IMR-90 (cell line): ENCODE measurements around the gene TNFRSF1A. TPM values are rescaled to one million over a fixed set of nuclear protein-coding genes. Genes with fewer than 3 reads are reported as not detected.

Source experiments
- ATAC-seq: fragments of 200-7000 bp; cut with Tn5 transposase; 2 replicates; pipeline ENCODE4 v1.9.1; 2020; ENCODE audit warnings: low read depth, mild to moderate bottlenecking, moderate library complexity
- BruUV-seq: library from RNA; stranded (reverse); fragments of 400-500 nt; replicated peaks from 2 replicates; lab custom pipeline; 2021; lab: Mats Ljungman, UMichigan
- CTCF ChIA-PET: fragments of 300-600 bp; formaldehyde crosslinking; extraction: SDS; loops from one replicate; lab custom pipeline; 2021; ENCODE audit warnings: antibody characterized with exemption; lab: Yijun Ruan, JAX
- POLR2A ChIA-PET: fragments of 300-600 bp; sonication (Branson Sonifier 250); formaldehyde crosslinking; loops from one replicate; lab custom pipeline; 2022; ENCODE audit warnings: antibody characterized with exemption; ENCODE audit not compliant: unreplicated experiment; lab: Charles Lee
- DNase-seq: peaks from one replicate; pipeline ENCODE4 v3.0.0; 2013
- H2AFZ ChIP-seq: replicated peaks from 2 replicates; pipeline ENCODE3; 2013; ENCODE audit warnings: low read length, mild to moderate bottlenecking; ENCODE audit not compliant: poor library complexity
- H2AK5ac ChIP-seq: 2 replicates; pipeline ENCODE4 v1.6.1; 2013; ENCODE audit warnings: low read depth, low read length, inconsistent platforms
- H2AK9ac ChIP-seq: replicated peaks from 2 replicates; pipeline ENCODE3; 2013; ENCODE audit warnings: mild to moderate bottlenecking, low read depth, low read length, moderate library complexity; ENCODE audit not compliant: poor library complexity
- H2BK120ac ChIP-seq: 2 replicates; pipeline ENCODE4 v1.6.1; 2013; ENCODE audit warnings: low read depth, low read length, inconsistent platforms
- H2BK15ac ChIP-seq: 3 replicates; pipeline ENCODE4 v1.6.1; 2013; ENCODE audit warnings: low read depth, low read length, inconsistent platforms
- H2BK20ac ChIP-seq: 2 replicates; pipeline ENCODE4 v1.6.1; 2013; ENCODE audit warnings: low read depth, mild to moderate bottlenecking, inconsistent platforms, low read length, moderate library complexity
- H2BK5ac ChIP-seq: 2 replicates; pipeline ENCODE4 v1.6.1; 2013; ENCODE audit warnings: mild to moderate bottlenecking, low read depth, low read length, inconsistent platforms; ENCODE audit not compliant: poor library complexity, severe bottlenecking
- H3K14ac ChIP-seq: replicated peaks from 2 replicates; pipeline ENCODE4 v1.6.1; 2013; ENCODE audit warnings: low read depth, low read length, inconsistent platforms
- H3K18ac ChIP-seq: 2 replicates; pipeline ENCODE4 v1.6.1; 2013; ENCODE audit warnings: low read depth, low read length, control low read depth
- H3K23ac ChIP-seq: 2 replicates; pipeline ENCODE4 v1.6.1; 2013; ENCODE audit warnings: low read depth, low read length, inconsistent platforms
- H3K27ac ChIP-seq: 2 replicates; pipeline ENCODE4 v1.5.1; 2013; ENCODE audit warnings: mild to moderate bottlenecking, control low read depth, low read length; ENCODE audit not compliant: insufficient read depth
- H3K27me3 ChIP-seq: 2 replicates; pipeline ENCODE4 v1.6.1; 2013; ENCODE audit warnings: low read length; ENCODE audit not compliant: control insufficient read depth, insufficient read depth
- H3K36me3 ChIP-seq: 2 replicates; pipeline ENCODE4 v1.6.1; 2013; ENCODE audit warnings: low read length, mixed read lengths; ENCODE audit not compliant: control insufficient read depth, insufficient read depth
- H3K4ac ChIP-seq: 2 replicates; pipeline ENCODE4 v1.6.1; 2013; ENCODE audit warnings: low read depth, low read length, inconsistent platforms
- H3K4me1 ChIP-seq: 2 replicates; pipeline ENCODE4 v1.6.1; 2013; ENCODE audit warnings: low read length, mixed read lengths; ENCODE audit not compliant: control insufficient read depth, insufficient read depth
- H3K4me2 ChIP-seq: 2 replicates; pipeline ENCODE4 v1.6.1; 2013; ENCODE audit warnings: low read depth, mild to moderate bottlenecking, control low read depth, low read length, moderate library complexity
- H3K4me3 ChIP-seq: 2 replicates; pipeline ENCODE4 v1.5.1; 2013; ENCODE audit warnings: low read depth, mild to moderate bottlenecking, control low read depth, low read length, moderate library complexity; ENCODE audit not compliant: insufficient read depth
- H3K56ac ChIP-seq: 2 replicates; pipeline ENCODE4 v1.6.1; 2013; ENCODE audit warnings: low read length, inconsistent platforms; ENCODE audit not compliant: insufficient read depth; ENCODE audit errors: extremely low read depth
- H3K79me1 ChIP-seq, 2 experiments: 2 replicates each; pipeline ENCODE4 v1.6.1; 2013; ENCODE audit warnings: low read length in 2 of 2, inconsistent platforms in 1 of 2, low read depth in 1 of 2
- H3K9ac ChIP-seq: 2 replicates; pipeline ENCODE4 v1.6.1; 2013; ENCODE audit warnings: low read depth, low read length, control low read depth
- H3K9me1 ChIP-seq: 2 replicates; pipeline ENCODE4 v1.6.1; 2013; ENCODE audit warnings: low read length, inconsistent platforms; ENCODE audit not compliant: insufficient read depth
- H3K9me3 ChIP-seq: 2 replicates; pipeline ENCODE4 v1.6.1; 2013; ENCODE audit warnings: low read length; ENCODE audit not compliant: control insufficient read depth, insufficient read depth
- H4K20me1 ChIP-seq: 2 replicates; pipeline ENCODE4 v1.6.1; 2013; ENCODE audit warnings: low read length, inconsistent platforms; ENCODE audit not compliant: insufficient read depth
- H4K5ac ChIP-seq: 2 replicates; pipeline ENCODE4 v1.6.1; 2013; ENCODE audit warnings: mild to moderate bottlenecking, low read depth, low read length, control low read depth
- H4K8ac ChIP-seq, 2 experiments: 2 replicates each; pipeline ENCODE4 v1.6.1; 2013; ENCODE audit warnings: low read depth in 2 of 2, low read length in 2 of 2, control low read depth in 1 of 2, inconsistent platforms in 1 of 2
- H4K91ac ChIP-seq: 2 replicates; pipeline ENCODE4 v1.6.1; 2013; ENCODE audit warnings: low read depth, low read length, inconsistent platforms; ENCODE audit not compliant: insufficient read depth
- CEBPB ChIP-seq: IDR thresholded peaks from 2 replicates; pipeline ENCODE4 v1.6.1; 2012; ENCODE audit warnings: low read depth, low read length, improper control_type of control experiment
- MAFK ChIP-seq: IDR thresholded peaks from 2 replicates; pipeline ENCODE4 v1.6.1; 2012; ENCODE audit warnings: low read depth, low read length, improper control_type of control experiment
- RCOR1 ChIP-seq: IDR thresholded peaks from 2 replicates; pipeline ENCODE4 v1.6.1; 2012; ENCODE audit warnings: mild to moderate bottlenecking, low read length, improper control_type of control experiment; ENCODE audit not compliant: insufficient replicate concordance
- USF2 ChIP-seq: fragments of 150-350 bp; IDR thresholded peaks from 2 replicates; pipeline ENCODE4 v1.6.1; 2017; ENCODE audit warnings: mild to moderate bottlenecking, antibody characterized with exemption, low read length, low read depth
- WGBS, 2 experiments: methylation state at CpG; one replicate each; pipeline versions ENCODE4 v1.1.5 to v1.1.7; 2013; ENCODE audit warnings: missing lambda C conversion rate in 2 of 2; ENCODE audit not compliant: insufficient read length in 1 of 2; ENCODE audit errors: extremely low coverage in 2 of 2; 5-methylcytosine and 5-hydroxymethylcytosine counted together
- dilution Hi-C: fragments of 300-500 bp; cut with HindIII; formaldehyde crosslinking; loops from one replicate; pipeline ENCODE4 v1.14.3; 2018; ENCODE audit warnings: low sequenced_read_pairs; ENCODE audit not compliant: unreplicated experiment
- in situ Hi-C: fragments of 300-500 bp; cut with MboI; formaldehyde crosslinking; loops from 3 replicates; pipeline ENCODE4 v1.14.3; 2019; ENCODE audit warnings: low sequenced_read_pairs, inconsistent platforms, mixed read lengths
- intact Hi-C: fragments of 100-400 bp; cut with micrococcal nuclease; formaldehyde crosslinking; loops from 2 replicates; pipeline ENCODE4 v1.10.0; 2022
- polyA plus RNA-seq, 3 experiments: library from polyadenylated mRNA; depleted of rRNA; stranded (reverse); fragments of >200 nt; gene quantifications; 2 replicates each; pipeline ENCODE4 v1.2.3, GENCODE V29; 2012; ENCODE audit warnings: low replicate concordance in 1 of 3
- total RNA-seq: library from RNA; depleted of rRNA; stranded (reverse); fragments of >200 nt; gene quantifications from 2 replicates; pipeline ENCODE4 v1.2.3, GENCODE V29; 2012

TNFRSF1A gene
- total and polyA plus RNA-seq, 2 of the 4 experiments (the other 2 are of a cell fraction), result 79.6 to 136 TPM

- Histone ChIP-seq H2BK120ac (peak overlapping the region; percentile 78; the same call in 1 of the 2 replicates), H2BK20ac (peak overlapping the region; percentile 83), H3K4me2 (no peak overlapping the region), H3K9ac (no peak overlapping the region), H4K91ac (peak overlapping the region; percentile 40), H3K36me3 (no peaks in the 10 kb centered on the region), H2AK5ac (peak overlapping the region; percentile 24; the same call in 1 of the 2 replicates), H3K27me3 (no peaks in the 10 kb centered on the region), H3K9me3 (no peaks in the 10 kb centered on the region), H3K27ac (no peak overlapping the region), H2BK15ac (no peak overlapping the region), H3K14ac (peak overlapping the region; percentile 67; the same call in 1 of the 2 replicates), H2BK5ac (no peak overlapping the region), H3K9me1 (peaks cover 14% of the 10 kb centered on the region), H3K4me3 (no peak overlapping the region), H4K8ac (no peak overlapping the region), H4K20me1 (no peaks in the 10 kb centered on the region), H3K56ac (no peak overlapping the region), H2AK9ac (peak overlapping the region; percentile 84), H2AFZ (peak overlapping the region; percentile 47), H3K23ac (no peak overlapping the region), H4K5ac (0 out of 2 replicates have a peak overlapping the region, but pooled peaks have one; percentile 15), H3K4me1 (peaks cover 19% of the 10 kb centered on the region), H3K4ac (peak overlapping the region; percentile 69), H3K18ac (no peak overlapping the region; the same call in 1 of the 2 replicates), H3K79me1 (no peaks in the 10 kb centered on the region)
- in situ Hi-C loops (loop anchor here (5.0 kb wide), 1 partner anchor 33 kb away; no protein-coding TSS in a partner anchor), dilution Hi-C loops (no loop called here), intact Hi-C loops (no loop called here)
- 75% methylated on average over 1 of the region's 9 CpGs; no CpG with 5 or more reads in 1 of the 2 experiments for WGBS, 2 experiments
- DNase-seq, result no peak
- no peak for ATAC-seq
- BruUV-seq, result no TSS peak
- POLR2A ChIA-PET, result no interaction called here
- TF ChIP-seq MAFK (no peak), RCOR1 (no peak), USF2 (no peak), CEBPB (0 out of 2 replicates have a peak, but pooled peaks have one; percentile 4)
- CTCF ChIA-PET, result interaction anchor here (0.6 kb wide), 1 partner anchor 10 kb away, joined by 3 read pairs; no protein-coding TSS in a partner anchor
These were observed 28.2 kb upstream of the TNFRSF1A start for GRCh38 chr12:6369916-6370575.
